Smooth muscle cell (in vitro differentiated cells): ENCODE results near the gene CLIP2. TPM values are rescaled to one million over a fixed set of nuclear protein-coding genes. Genes with fewer than 3 reads are reported as not detected.
A peak's percentile ranks its signal among the peaks of the same experiment; 100 is the strongest.

Experiments used
- DNase-seq: peaks from one replicate; lab custom pipeline; 2025; ENCODE audit not compliant: unreplicated experiment; lab: John Stamatoyannopoulos, UW
- H2AFZ ChIP-seq: fragments of 200-600 bp; sonication (generic); 2 replicates; pipeline ENCODE4 v1.6.0; 2016; ENCODE audit warnings: antibody characterized with exemption, low read depth, mild to moderate bottlenecking
- H3F3A ChIP-seq: fragments of 200-600 bp; sonication (generic); 2 replicates; pipeline ENCODE4 v1.6.0; 2017; ENCODE audit warnings: antibody characterized with exemption, low read depth
- H3K27ac ChIP-seq: fragments of 200-600 bp; sonication (generic); 2 replicates; pipeline ENCODE4 v1.5.1; 2016; ENCODE audit warnings: low read depth, mild to moderate bottlenecking
- H3K27me3 ChIP-seq: fragments of 200-600 bp; sonication (generic); 2 replicates; pipeline ENCODE4 v1.6.1; 2016; ENCODE audit warnings: low read depth, mild to moderate bottlenecking
- H3K36me3 ChIP-seq: fragments of 200-600 bp; sonication (generic); 2 replicates; pipeline ENCODE4 v1.5.1; 2016; ENCODE audit warnings: low read depth
- H3K4me1 ChIP-seq: fragments of 200-600 bp; sonication (generic); 2 replicates; pipeline ENCODE4 v1.5.1; 2016; ENCODE audit warnings: low read depth
- H3K4me2 ChIP-seq: fragments of 200-600 bp; sonication (generic); 2 replicates; pipeline ENCODE4 v1.6.0; 2016; ENCODE audit warnings: mild to moderate bottlenecking
- H3K4me3 ChIP-seq: fragments of 200-600 bp; sonication (generic); 2 replicates; pipeline ENCODE4 v1.5.1; 2016; ENCODE audit warnings: mild to moderate bottlenecking
- H3K79me2 ChIP-seq: fragments of 200-600 bp; sonication (generic); 2 replicates; pipeline ENCODE4 v1.6.0; 2016; ENCODE audit warnings: low read depth, mild to moderate bottlenecking
- H3K9ac ChIP-seq: fragments of 200-600 bp; sonication (generic); 2 replicates; pipeline ENCODE4 v1.6.0; 2016; ENCODE audit warnings: low read depth
- H3K9me3 ChIP-seq: fragments of 200-600 bp; sonication (generic); replicated peaks from 2 replicates; pipeline ENCODE4 v1.5.1; 2016; ENCODE audit warnings: low read depth
- H4K20me1 ChIP-seq: fragments of 200-600 bp; sonication (generic); 2 replicates; pipeline ENCODE4 v1.6.0; 2016; ENCODE audit warnings: low read depth
- WGBS: methylation state at CpG from one replicate; pipeline ENCODE4 v1.1.7; 2016; ENCODE audit warnings: low lambda C conversion rate; 5-methylcytosine and 5-hydroxymethylcytosine counted together
- polyA plus RNA-seq: library from polyadenylated mRNA; unstranded; fragments of >200 nt; fragmentation: Nextera tagmentation; extraction: Ambion mirVana; gene quantifications from 2 replicates; pipeline ENCODE4 v1.2.1, GENCODE V29; 2016
- total RNA-seq: library from RNA; depleted of rRNA; stranded (reverse); fragments of >200 nt; gene quantifications from 2 replicates; pipeline ENCODE4 v1.2.3, GENCODE V29; 2014
- TF ChIP-seq, protein P1 (sequence below): fragments of 200-600 bp; sonication (generic); IDR thresholded peaks from 2 replicates; pipeline ENCODE4 v1.5.1; 2017; ENCODE audit warnings: borderline replicate concordance, mild to moderate bottlenecking, antibody characterized with exemption; ENCODE audit not compliant: insufficient read depth, poor library complexity, severe bottlenecking

The CLIP2 gene
- total and polyA plus RNA-seq, 2 experiments from 2014 or later: 12.1 to 23.3 TPM

DNA sequence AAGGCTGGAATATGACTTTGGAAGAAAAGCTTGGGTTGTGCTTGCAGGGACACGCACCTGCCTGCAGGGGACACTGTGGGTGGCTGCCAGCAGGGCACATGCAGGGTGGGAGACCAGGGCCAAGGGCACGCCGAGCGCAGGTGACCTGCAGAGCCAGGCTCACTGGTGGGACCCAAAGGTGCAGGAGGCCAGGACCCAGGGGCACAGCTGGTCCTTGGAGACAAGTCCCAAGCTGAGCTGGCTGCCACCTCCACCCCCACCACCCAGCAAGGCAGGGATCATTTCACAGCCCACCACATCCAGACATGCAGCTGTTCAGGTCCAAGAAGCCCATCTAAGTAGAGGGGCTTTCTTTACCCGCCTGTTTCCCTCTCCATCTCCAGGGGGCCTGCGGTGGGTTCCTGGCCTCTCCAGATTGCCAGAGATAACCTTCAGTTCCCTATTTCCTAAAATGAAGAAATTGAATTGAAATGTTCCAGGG lies 13.8 kb upstream of the CLIP2 start:
- no peak overlapping the region for H3K4me2 ChIP-seq
- no peaks in the 10 kb centered on the region for H3K27me3 ChIP-seq
- no peak overlapping the region for H3K27ac ChIP-seq
- no peaks in the 10 kb centered on the region for H4K20me1 ChIP-seq
- no peaks in the 10 kb centered on the region for H3K9me3 ChIP-seq
- H3K4me1 ChIP-seq: no peaks in the 10 kb centered on the region
- TF ChIP-seq, protein P1, sequence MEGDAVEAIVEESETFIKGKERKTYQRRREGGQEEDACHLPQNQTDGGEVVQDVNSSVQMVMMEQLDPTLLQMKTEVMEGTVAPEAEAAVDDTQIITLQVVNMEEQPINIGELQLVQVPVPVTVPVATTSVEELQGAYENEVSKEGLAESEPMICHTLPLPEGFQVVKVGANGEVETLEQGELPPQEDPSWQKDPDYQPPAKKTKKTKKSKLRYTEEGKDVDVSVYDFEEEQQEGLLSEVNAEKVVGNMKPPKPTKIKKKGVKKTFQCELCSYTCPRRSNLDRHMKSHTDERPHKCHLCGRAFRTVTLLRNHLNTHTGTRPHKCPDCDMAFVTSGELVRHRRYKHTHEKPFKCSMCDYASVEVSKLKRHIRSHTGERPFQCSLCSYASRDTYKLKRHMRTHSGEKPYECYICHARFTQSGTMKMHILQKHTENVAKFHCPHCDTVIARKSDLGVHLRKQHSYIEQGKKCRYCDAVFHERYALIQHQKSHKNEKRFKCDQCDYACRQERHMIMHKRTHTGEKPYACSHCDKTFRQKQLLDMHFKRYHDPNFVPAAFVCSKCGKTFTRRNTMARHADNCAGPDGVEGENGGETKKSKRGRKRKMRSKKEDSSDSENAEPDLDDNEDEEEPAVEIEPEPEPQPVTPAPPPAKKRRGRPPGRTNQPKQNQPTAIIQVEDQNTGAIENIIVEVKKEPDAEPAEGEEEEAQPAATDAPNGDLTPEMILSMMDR: peak; percentile 43
- H3K36me3 ChIP-seq: no peaks in the 10 kb centered on the region
- WGBS: 70% methylated on average over 6 of the region's 6 CpGs
- no peaks in the 10 kb centered on the region for H3K79me2 ChIP-seq
- H3F3A ChIP-seq: peaks cover 21% of the 10 kb centered on the region
- DNase-seq: no peak
- H3K9ac ChIP-seq: no peak overlapping the region
- no peak overlapping the region for H3K4me3 ChIP-seq
- H2AFZ ChIP-seq: no peak overlapping the region

DNA sequence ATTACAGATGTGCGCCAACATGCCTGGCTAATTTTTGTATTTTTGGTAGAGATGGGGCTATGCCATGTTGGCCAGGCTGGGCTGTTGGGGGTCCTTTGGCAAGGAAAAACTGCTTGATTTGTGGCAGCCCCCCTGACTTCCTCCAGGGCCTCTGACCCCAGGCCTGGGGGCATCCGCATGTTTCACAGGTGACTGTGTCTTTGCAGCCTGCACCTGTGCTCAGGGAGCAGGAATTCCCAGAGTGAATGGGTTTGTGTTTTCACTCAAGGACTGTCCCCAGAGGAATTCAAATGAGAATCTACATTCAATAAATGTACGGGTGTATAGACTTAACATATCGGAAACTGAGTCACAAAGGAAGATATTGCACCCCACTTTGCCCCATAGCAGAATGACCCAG lies 11.6 kb upstream of the CLIP2 start:
- Histone ChIP-seq H3K4me1 (no peaks in the 10 kb centered on the region), H4K20me1 (no peaks in the 10 kb centered on the region), H3K4me3 (no peak overlapping the region), H3K27me3 (no peaks in the 10 kb centered on the region), H3K79me2 (no peaks in the 10 kb centered on the region), H3F3A (peaks cover 3% of the 10 kb centered on the region), H3K9me3 (no peaks in the 10 kb centered on the region), H3K4me2 (no peak overlapping the region), H3K9ac (no peak overlapping the region), H2AFZ (no peak overlapping the region), H3K27ac (no peak overlapping the region), H3K36me3 (no peaks in the 10 kb centered on the region)
- WGBS: 96% methylated on average over 4 of the region's 4 CpGs
- TF ChIP-seq, protein P1: no peak
- DNase-seq: no peak

DNA sequence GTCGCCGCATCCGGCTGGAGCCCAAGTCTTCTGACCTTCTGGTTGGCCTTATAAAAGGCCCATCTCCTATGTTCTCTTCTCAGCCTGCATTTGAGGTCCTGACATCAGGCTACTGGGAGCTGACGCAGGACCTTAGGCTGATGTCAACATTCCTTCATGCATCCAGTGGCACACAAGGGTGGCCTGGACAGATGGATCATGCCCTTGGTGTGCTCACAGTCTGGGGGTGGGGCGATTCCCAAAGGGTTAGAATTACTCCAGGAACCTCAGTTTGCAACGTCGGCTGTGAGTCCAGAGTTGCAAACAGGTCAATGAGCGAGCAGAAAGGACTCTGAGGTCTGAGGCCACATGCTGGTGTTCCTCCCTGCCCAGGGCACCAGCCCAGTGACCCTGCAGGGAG lies 8.2 kb upstream of the CLIP2 start:
- H3K4me3 ChIP-seq: no peak overlapping the region
- DNase-seq: no peak
- no peaks in the 10 kb centered on the region for H3K4me1 ChIP-seq
- H3K27me3 ChIP-seq: no peaks in the 10 kb centered on the region
- H3K27ac ChIP-seq: peak overlapping the region; percentile 93
- H3K9ac ChIP-seq: no peak overlapping the region
- H4K20me1 ChIP-seq: no peaks in the 10 kb centered on the region
- H2AFZ ChIP-seq: no peak overlapping the region
- 73% methylated on average over 8 of the region's 8 CpGs for WGBS
- no peaks in the 10 kb centered on the region for H3F3A ChIP-seq
- no peaks in the 10 kb centered on the region for H3K9me3 ChIP-seq
- TF ChIP-seq, protein P1: no peak
- no peaks in the 10 kb centered on the region for H3K79me2 ChIP-seq
- no peaks in the 10 kb centered on the region for H3K36me3 ChIP-seq
- no peak overlapping the region for H3K4me2 ChIP-seq

DNA sequence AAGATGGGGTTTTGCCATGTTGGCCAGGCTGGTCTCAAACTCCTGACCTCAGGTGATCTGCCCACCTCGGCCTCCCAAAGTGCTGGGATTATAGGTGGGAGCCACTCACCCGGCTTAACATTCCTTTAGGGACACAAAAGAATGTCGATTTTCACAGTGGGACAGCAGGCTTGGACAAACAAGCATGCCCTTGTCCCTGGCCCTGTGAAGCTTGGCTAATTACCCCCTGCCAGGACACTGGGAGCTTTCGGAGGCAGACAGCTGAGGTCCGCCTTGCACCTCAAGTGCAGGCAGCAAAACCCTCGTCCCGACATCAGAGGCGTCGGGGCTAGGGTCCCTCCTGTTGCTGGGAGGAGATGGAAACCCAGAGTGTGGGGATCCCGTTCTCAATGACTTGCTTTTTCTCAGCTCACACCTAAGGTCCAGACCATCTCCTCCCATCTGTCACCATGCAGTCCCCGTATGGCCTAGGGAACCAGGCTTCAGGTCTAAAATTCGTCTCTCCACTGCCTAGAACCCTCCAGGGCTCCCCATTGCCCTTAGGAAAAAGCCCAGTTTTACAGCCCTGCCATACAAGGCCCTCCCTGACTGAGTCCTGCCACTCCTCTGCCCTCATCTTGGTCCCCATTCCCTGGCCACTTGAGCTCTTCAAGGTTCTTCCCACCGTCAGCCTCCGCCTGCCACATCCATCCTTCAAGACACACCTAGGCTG lies 6.3 kb upstream of the CLIP2 start:
- H3K4me3 ChIP-seq: no peak overlapping the region
- H4K20me1 ChIP-seq: no peaks in the 10 kb centered on the region
- no peaks in the 10 kb centered on the region for H3K9me3 ChIP-seq
- no peaks in the 10 kb centered on the region for H3K27me3 ChIP-seq
- H3K4me1 ChIP-seq: no peaks in the 10 kb centered on the region
- TF ChIP-seq, protein P1: no peak
- no peaks in the 10 kb centered on the region for H3K36me3 ChIP-seq
- 88% methylated on average over 14 of the region's 14 CpGs for WGBS
- no peak overlapping the region for H3K9ac ChIP-seq
- H2AFZ ChIP-seq: no peak overlapping the region
- no peak overlapping the region for H3K27ac ChIP-seq
- no peaks in the 10 kb centered on the region for H3K79me2 ChIP-seq
- H3K4me2 ChIP-seq: no peak overlapping the region
- DNase-seq: no peak
- no peaks in the 10 kb centered on the region for H3F3A ChIP-seq
